Keratinocyte (primary cell): ENCODE results near the gene EIF4G1. TPM values are rescaled to one million over a fixed set of nuclear protein-coding genes. Genes with fewer than 3 reads are reported as not detected.
A peak's percentile ranks its signal among the peaks of the same experiment; 100 is the strongest.

Source experiments
- DNase-seq: peaks from one replicate; pipeline ENCODE4 v3.0.0-alpha.2; 2011; ENCODE audit warnings: low read depth, missing footprints, low spot score
- FAIRE-seq: peaks from 2 replicates; lab custom pipeline; 2011; peaks lifted over from hg19 to GRCh38; lab: Jason Lieb, UNC
- H2AFZ ChIP-seq: 2 replicates; pipeline ENCODE4 v1.6.0; 2012; ENCODE audit warnings: low read length, control low read depth, inconsistent platforms; ENCODE audit not compliant: control insufficient read depth
- H3K27ac ChIP-seq: 2 replicates; pipeline ENCODE4 v1.5.1; 2011; ENCODE audit warnings: low read length; ENCODE audit not compliant: control insufficient read depth, insufficient read depth
- H3K27me3 ChIP-seq: 3 replicates; pipeline ENCODE4 v1.6.0; 2011; ENCODE audit warnings: low read length; ENCODE audit not compliant: control insufficient read depth, insufficient read depth; ENCODE audit errors: extremely low read depth
- H3K36me3 ChIP-seq, 2 experiments: 2 replicates in 1 of 2; 3 replicates in 1 of 2; pipeline ENCODE4 v1.5.1; 2011; ENCODE audit warnings: low read length in 2 of 2, mild to moderate bottlenecking in 1 of 2; ENCODE audit not compliant: control insufficient read depth in 2 of 2, insufficient read depth in 2 of 2; ENCODE audit errors: extremely low read depth in 1 of 2
- H3K4me1 ChIP-seq: 3 replicates; pipeline ENCODE4 v1.5.1; 2011; ENCODE audit warnings: low read length; ENCODE audit not compliant: control insufficient read depth, insufficient read depth; ENCODE audit errors: extremely low read depth
- H3K4me2 ChIP-seq: 3 replicates; pipeline ENCODE4 v1.6.0; 2011; ENCODE audit warnings: low read depth, low read length; ENCODE audit not compliant: control insufficient read depth, insufficient read depth; ENCODE audit errors: extremely low read depth
- H3K4me3 ChIP-seq, 3 experiments: fragments of 200-600 bp in 1 of 3; sonication (generic) in 1 of 3; 2 replicates in 2 of 3; 3 replicates in 1 of 3; pipeline ENCODE4 v1.5.1; 2011 to 2016; ENCODE audit warnings: low read length in 3 of 3, mild to moderate bottlenecking in 3 of 3, control low read depth in 2 of 3, inconsistent platforms in 1 of 3, low read depth in 1 of 3, mixed read lengths in 1 of 3, mixed run types in 1 of 3, moderate library complexity in 1 of 3; ENCODE audit not compliant: control insufficient read depth in 2 of 3, insufficient read depth in 2 of 3; ENCODE audit errors: extremely low read depth in 1 of 3
- H3K79me2 ChIP-seq: 2 replicates; pipeline ENCODE4 v1.6.0; 2012; ENCODE audit warnings: low read length; ENCODE audit not compliant: control insufficient read depth, insufficient read depth
- H3K9ac ChIP-seq: 3 replicates; pipeline ENCODE4 v1.6.0; 2011; ENCODE audit warnings: low read length; ENCODE audit not compliant: control insufficient read depth, insufficient read depth; ENCODE audit errors: extremely low read depth
- H3K9me1 ChIP-seq: 3 replicates; pipeline ENCODE4 v1.6.0; 2011; ENCODE audit warnings: low read length; ENCODE audit not compliant: control insufficient read depth, insufficient read depth; ENCODE audit errors: extremely low read depth
- H3K9me3 ChIP-seq: 2 replicates; pipeline ENCODE4 v1.5.1; 2012; ENCODE audit warnings: low read depth, low read length; ENCODE audit not compliant: control insufficient read depth
- H4K20me1 ChIP-seq: 3 replicates; pipeline ENCODE4 v1.6.0; 2011; ENCODE audit warnings: low read length; ENCODE audit not compliant: control insufficient read depth, insufficient read depth; ENCODE audit errors: extremely low read depth
- CTCF ChIP-seq, 3 experiments: IDR thresholded peaks in 1 of 3; conservative IDR thresholded peaks in 1 of 3; optimal IDR thresholded peaks in 1 of 3; 2 replicates in 2 of 3; 3 replicates in 1 of 3; pipeline versions ENCODE3 to v1.5.1; 2011; ENCODE audit warnings: low read length in 3 of 3, mild to moderate bottlenecking in 3 of 3, moderate library complexity in 2 of 3, control low read depth in 1 of 3, inconsistent platforms in 1 of 3; ENCODE audit not compliant: insufficient read depth in 2 of 3; ENCODE audit errors: extremely low read depth in 1 of 3
- EZH2 ChIP-seq: IDR thresholded peaks from one replicate; pipeline ENCODE4 v1.6.1; 2012; ENCODE audit warnings: inconsistent platforms, mild to moderate bottlenecking, low read length, moderate library complexity
- dilution Hi-C: fragments of 300-500 bp; cut with MboI; formaldehyde crosslinking; loops from one replicate; pipeline ENCODE4 v1.7.0; 2020; ENCODE audit warnings: low sequenced_read_pairs; ENCODE audit not compliant: extremely low pct_ligation_motif_present
- polyA plus RNA-seq, 5 experiments: library from polyadenylated mRNA; depleted of rRNA in 3 of 5; stranded (reverse) in 3 of 5; stranded (forward) in 1 of 5; unstranded in 1 of 5; fragments of >200 nt; gene quantifications; 1 replicate in 1 of 5; 2 replicates in 3 of 5; 3 replicates in 1 of 5; pipeline versions ENCODE4 v1.2.1 to v1.2.3, GENCODE V29; 2011 to 2012; ENCODE audit warnings: missing spikeins in 2 of 5, low read depth in 1 of 5, low replicate concordance in 1 of 5

EIF4G1 gene
- polyA plus RNA-seq, 1 donor (not counting 4 experiments of a cell fraction or from before 2014, with no cell fraction given) = 225 TPM

GRCh38 chr3:184337981-184338380 lies 23.6 kb downstream of the EIF4G1 start:
- peak overlapping the region; percentile 90 for H3K4me2 ChIP-seq
- H3K9me1 ChIP-seq = peaks cover 4% of the 10 kb centered on the region
- no peak for TF ChIP-seq EZH2
- TF ChIP-seq CTCF (optimal IDR thresholded peaks at IDR 0.05 in 1 of 3, IDR thresholded peaks at IDR 0.05 in 1 of 3, conservative IDR thresholded peaks at IDR 0.05 in 1 of 3; ENCODE audit: extremely low read depth in 1 of 3, insufficient read depth in 2 of 3, low read length in 3 of 3) = no peak
- H3K27ac ChIP-seq = no peak overlapping the region
- H3K79me2 ChIP-seq = peaks cover 26% of the 10 kb centered on the region
- H3K4me1 ChIP-seq = peaks cover 82% of the 10 kb centered on the region
- peak overlapping the region in 1 of 3 experiments; percentile 4 for H3K4me3 ChIP-seq
- H3K36me3 ChIP-seq = peaks cover 21 to 35% of the 10 kb centered on the region in 2 experiments
- no peaks in the 10 kb centered on the region for H3K27me3 ChIP-seq
- dilution Hi-C loops = no loop called here
- H4K20me1 ChIP-seq = peaks cover 13% of the 10 kb centered on the region
- no peak overlapping the region for H2AFZ ChIP-seq
- DNase-seq = no peak
- H3K9ac ChIP-seq = peak overlapping the region; percentile 66
- H3K9me3 ChIP-seq = no peaks in the 10 kb centered on the region
- FAIRE-seq = no peak

- H3K9ac ChIP-seq = peak overlapping the region; percentile 66
Measured at GRCh38 chr3:184338511-184338945, 24.1 kb downstream of the EIF4G1 start.

More at GRCh38 chr3:184338511-184338945, 24.1 kb downstream of the EIF4G1 start:
- TF ChIP-seq EZH2 (no peak), CTCF (optimal IDR thresholded peaks at IDR 0.05 in 1 of 3, IDR thresholded peaks at IDR 0.05 in 1 of 3, conservative IDR thresholded peaks at IDR 0.05 in 1 of 3; ENCODE audit: extremely low read depth in 1 of 3, insufficient read depth in 2 of 3, low read length in 3 of 3) (peak in 1 of 3 experiments; percentile 6)
- peaks cover 4% of the 10 kb centered on the region for H3K9me1 ChIP-seq
- peak overlapping the region; percentile 90 for H3K4me2 ChIP-seq
- H3K4me1 ChIP-seq = peaks cover 81% of the 10 kb centered on the region
- H3K27me3 ChIP-seq = no peaks in the 10 kb centered on the region
- DNase-seq = no peak
- H3K9me3 ChIP-seq = no peaks in the 10 kb centered on the region
- H4K20me1 ChIP-seq = peaks cover 13% of the 10 kb centered on the region
- H3K79me2 ChIP-seq = peaks cover 23% of the 10 kb centered on the region
- dilution Hi-C loops = no loop called here
- peak overlapping the region; percentile 22 for H2AFZ ChIP-seq
- peak overlapping the region; percentile 56 for H3K27ac ChIP-seq
- H3K4me3 ChIP-seq = peak overlapping the region; percentile 4 to 16 (median 4)
- no peak for FAIRE-seq
- H3K36me3 ChIP-seq = peaks cover 20 to 34% of the 10 kb centered on the region in 2 experiments
